ENCODE data around the gene RPS23. TPM values are rescaled to one million over a fixed set of nuclear protein-coding genes. Genes with fewer than 3 reads are reported as not detected.
"Not testable (repeated sequence)": the region's sequence is repeated elsewhere in the genome, so short reads cannot be mapped to it uniquely, and the experiment has no call there.

Gene RPS23
- total RNA-seq, 1 experiment from 2014 or later, result 3,232 TPM

DNA sequence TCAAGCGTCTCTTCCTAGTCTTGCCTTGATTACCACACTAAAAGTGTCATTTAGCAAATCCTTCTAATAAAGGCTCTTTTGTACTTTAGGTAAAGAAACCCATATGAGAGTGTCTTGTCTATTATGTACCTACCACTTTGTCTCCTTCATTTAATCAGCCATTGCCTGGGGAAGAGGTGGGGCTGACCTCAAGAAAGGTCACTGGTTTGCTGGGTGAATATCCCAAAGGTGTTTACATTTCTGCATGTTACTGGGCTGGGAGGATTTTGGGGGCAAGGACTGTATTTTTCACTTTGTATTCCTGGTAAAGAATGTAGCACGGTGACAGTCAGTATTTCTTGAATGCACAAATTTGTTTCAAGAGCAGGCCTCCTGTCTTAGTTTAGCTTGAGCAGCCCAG lies 11.9 kb upstream of the RPS23 start:
- DNase-seq (ENCODE audit: low spot score), result no peak

DNA sequence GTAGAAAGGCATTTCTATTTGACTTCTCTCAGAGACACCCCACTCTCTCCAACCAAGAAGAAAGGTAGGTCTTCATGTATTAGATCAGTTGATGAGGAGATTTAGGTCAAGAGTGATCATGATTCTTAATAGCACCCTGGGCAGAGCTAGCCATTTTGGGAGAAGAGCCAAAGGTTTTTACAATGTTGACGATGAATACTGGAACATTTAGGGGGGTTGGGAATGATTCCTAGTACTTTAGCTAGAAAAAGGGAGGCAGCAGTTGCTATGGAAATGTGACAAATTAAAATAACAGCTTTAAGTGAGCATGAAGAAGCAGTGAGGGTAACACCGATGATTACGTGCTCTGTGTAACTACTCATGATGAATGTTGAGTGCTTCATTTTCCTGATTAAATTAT lies 9.5 kb upstream of the RPS23 start:
- DNase-seq (ENCODE audit: low spot score), result no peak

DNA sequence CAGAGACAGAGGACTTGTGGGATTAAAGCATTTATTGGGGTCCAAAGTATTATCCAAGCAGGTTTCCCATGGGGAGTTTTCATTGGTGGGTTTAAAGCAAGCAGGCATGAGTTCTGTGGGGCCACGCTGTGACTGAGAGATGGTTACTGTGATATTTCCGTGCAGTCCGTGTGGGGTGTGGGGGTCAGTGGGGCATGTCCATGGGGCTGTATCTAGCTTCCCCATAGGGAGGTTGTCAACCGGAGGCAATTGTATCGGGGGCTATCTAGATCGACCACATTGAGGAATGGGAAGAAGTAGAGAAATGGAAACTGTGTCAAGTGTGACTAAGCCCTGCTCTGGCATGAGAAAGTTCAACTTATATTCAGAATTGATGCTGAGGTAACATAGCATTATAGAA lies 7.1 kb upstream of the RPS23 start:
- DNase-seq (ENCODE audit: low spot score), result no peak

DNA sequence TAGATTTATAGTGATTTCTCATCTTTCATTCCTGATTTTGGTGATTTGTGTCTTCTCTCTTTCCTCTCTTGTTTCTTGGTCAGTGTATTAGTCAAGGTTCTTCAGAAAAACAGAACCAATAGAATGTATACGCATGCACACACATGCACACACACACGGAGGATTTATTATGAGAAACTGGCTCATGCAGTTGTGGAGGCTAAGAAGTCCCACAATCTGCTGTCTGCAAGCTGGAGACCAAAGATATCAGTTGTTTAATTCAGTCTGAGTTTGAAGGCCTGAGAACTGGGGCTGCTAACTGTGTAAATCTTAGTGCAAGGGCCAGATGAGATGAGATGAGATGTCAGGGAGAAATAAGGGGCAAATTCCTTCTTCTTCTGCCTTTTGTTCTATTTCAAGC lies 5.7 kb upstream of the RPS23 start:
- no peak for DNase-seq (ENCODE audit: low spot score)

DNA sequence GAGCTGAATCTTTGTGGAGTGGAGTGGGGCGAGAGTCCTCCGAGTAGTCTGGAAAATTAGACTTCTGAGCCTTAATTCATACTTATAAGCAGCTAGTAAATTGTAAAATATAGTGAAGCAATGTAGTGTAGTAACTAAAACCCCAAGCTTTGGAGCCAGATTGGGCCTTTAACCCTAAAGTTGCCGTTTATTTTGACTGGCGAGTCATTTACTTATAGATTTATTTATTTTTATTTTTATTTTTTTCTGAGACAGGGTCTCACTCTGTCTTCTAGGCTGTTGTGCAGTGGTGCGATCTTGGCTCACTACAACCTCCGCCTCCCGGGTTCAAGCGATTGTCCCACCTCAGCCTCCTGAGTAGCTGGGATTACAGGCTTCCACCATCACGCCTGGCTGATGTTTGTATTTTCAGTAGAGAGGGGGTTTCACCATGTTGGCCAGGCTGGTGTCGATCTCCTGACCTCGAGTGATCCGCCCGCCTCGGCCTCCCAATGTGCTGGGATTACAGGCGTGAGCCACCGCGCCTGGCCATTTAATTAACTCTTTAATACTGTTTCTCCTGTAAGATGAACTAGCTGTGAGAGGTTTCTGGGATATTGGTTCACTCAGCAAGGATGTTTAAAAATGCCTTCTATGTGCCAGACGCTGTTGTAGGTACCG lies 687 bp upstream of the RPS23 start:
- DNase-seq (ENCODE audit: low spot score), result no peak

DNA sequence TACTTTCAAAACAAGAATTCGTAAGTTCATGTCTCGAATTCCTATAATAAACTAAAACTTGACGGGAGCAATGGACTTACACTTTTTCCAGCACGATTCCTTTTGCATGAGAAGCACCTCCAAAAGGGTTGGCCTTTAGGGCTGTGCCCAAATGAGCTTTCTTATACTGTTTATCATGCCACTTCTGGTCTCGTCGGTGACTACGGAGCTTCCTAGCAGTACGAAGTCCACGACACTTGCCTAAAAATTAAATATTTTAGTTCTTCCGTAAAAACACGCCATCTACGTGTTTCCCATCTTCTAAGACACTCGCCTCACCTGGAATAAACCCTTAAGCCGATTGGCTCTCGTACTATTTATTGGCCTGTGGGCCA lies 554 bp downstream of the RPS23 start:
- DNase-seq (ENCODE audit: low spot score), result peak; percentile 16

DNA sequence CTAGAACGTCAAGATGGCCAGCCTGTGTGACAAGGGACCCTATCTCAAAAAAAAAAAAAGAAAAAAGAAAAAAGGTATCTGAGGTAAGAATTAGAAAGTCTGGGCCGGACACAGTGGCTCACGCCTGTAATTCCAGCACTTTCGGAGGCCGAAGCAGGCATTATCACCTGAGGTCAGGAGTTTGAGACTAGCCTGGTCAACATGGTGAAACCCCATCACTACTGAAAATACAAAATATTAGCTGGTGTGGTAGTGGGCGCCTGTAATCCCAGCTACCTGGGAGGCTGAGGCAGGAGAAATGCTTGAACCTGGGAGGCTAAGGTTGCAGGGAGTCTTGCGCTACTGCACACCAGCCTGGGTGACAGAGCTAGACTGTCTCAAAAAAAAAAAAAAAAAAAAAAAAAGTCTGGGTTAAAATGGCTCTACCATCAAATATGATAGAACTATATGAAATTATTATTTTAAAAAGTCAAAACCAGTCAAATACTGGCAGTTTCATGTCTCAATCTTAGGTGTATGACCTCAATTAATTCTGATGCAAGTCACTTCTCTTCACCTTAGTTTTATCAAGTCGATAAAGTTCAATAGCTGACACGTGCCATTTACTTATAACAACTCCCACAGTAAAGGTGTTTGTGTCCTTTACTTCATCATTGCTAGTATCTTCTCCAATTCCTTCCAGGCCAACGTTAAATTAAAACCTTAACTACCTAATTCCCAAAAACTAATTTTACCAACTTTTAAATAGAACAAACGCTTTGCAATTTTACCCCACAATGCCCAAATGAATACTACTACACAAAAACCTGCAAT lies 1.1 kb downstream of the RPS23 start:
- DNase-seq (ENCODE audit: low spot score), result no peak

DNA sequence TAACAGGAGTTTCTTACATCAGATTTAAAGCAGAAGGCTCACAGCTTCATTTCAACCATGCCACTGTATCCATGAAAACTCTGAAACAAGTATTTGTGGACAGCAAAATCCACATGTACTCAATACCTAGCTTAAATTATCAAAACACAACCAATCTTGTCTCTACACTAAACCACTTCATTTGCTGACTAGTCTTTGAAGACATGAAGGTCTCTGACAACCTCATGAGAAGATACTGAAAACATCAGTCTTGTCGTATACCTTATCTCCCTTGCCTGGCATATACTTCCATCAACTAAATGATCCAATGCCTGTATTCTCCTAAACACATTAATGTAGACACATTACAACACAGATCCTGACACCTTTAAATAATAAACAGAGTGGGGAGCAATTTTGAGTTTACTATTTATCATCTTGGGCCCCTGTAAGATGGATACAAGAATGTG lies 2.9 kb downstream of the RPS23 start:
- DNase-seq (ENCODE audit: low spot score), result no peak

DNA sequence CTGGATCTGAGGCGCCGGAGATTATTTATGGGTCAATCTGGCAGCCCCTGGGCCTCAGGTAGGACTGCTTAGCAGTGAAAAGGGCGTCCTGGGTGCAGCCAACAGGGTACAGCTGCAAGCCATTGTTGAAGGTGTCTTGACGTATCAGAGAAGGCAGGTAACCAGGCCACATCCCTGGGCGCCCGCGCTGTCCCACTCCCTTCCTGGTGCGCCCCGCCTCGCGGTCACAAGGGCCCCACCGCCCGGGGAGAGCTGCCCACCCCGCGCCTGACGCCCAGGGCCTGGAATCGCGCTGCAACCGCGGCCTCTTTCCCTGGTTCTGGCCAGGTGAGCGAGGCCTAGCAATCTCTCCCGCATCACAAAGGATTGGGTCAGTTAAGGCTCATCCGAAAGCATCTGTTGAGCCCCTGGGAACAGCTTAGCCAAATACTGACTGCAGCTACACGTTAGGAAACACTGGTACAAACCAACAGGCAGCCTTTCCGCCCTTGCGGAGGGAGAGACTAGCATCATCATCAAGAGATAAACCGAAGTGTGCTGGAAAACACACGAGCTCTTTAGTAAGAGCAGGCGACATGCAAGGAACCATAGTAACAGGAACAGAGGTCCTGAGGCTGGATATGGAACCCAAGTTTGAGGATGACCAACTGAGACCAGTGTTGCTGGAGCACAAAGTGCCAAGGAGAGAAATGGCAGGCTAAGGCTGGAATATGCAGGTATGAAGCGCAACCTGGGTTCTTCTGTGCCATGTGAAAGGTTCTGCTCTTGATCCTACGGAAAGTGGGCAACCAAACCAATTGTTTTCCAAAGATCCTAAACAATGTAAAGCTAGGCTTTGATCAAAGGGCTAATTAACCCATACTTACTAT lies 3.6 kb downstream of the RPS23 start:
- DNase-seq (ENCODE audit: low spot score), result no peak

DNA sequence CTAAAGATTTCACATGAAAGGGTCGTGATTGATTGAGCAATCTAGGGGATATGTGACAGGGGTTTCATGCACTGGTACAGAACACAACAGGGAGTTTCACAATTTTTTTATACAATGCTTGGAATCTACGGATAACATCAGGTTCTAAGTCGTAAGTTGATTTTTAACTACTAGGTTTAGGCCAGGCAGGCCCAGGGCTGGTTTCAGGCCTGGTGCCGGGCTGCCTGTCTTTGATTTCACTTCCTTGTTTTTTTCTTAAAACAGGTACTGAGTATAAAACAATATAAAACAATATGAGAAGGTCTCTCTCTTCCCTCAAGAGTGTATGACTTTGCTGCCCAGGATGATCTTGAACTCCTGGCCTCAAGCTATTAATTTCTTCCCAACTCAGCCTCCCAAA lies 4.7 kb downstream of the RPS23 start:
- DNase-seq (ENCODE audit: low spot score), result not testable (repeated sequence)

DNA sequence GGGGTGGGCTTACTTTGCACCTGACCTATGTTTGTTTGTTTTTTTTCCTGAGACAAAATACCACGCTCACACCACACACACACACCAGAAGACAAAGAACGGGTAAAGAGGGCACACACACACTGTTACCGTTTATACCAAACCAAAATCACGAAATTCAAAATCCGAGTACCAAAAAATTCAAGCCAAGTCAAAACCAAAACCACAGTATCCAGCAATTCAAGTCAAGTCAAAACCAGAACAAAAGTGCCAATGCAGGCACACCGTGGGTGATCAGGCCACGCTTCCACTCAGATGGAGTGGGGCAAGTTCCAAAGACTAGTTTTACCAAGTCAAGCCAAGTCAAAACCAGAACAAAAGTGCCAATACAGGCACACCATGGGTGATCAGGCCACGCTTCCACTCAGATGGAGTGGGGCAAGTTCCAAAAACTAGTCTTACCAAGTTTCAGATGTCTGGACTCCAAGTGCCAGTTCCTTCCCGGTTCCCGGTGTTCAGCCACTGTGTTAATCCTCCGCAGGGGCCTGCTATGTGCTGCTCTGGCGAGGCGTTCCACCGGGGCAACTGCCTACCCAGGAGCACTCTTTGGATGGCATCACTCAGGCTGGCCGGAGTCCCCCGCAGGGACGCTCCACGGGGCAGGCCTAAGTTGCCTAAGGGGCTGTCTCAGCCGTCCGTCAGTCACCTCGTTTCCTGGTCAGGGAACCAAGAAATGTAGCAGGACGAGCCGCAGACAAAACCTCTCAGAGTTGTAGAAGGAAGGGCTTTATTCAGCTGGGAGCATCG lies 5.4 kb downstream of the RPS23 start:
- not testable (repeated sequence) for DNase-seq (ENCODE audit: low spot score)

DNA sequence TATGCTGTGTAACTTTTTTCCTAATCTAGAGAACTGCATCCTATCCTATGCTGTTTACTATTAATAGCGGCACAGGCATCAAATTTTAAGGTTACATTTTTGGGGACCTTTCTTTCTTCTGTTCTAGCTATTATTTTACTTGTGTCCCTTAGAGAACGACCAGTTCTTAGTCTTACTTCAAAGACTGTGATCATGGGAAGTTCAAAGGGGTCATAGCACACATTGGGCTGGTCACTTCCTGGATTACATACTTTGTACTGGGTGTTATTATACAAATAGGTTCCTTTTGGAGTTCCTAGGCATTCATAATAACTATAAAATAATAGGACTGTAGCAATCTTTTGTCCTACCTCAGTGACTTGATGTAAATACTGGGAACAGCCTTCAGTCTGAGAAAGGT lies 8.8 kb downstream of the RPS23 start:
- DNase-seq (ENCODE audit: low spot score), result not testable (repeated sequence)

DNA sequence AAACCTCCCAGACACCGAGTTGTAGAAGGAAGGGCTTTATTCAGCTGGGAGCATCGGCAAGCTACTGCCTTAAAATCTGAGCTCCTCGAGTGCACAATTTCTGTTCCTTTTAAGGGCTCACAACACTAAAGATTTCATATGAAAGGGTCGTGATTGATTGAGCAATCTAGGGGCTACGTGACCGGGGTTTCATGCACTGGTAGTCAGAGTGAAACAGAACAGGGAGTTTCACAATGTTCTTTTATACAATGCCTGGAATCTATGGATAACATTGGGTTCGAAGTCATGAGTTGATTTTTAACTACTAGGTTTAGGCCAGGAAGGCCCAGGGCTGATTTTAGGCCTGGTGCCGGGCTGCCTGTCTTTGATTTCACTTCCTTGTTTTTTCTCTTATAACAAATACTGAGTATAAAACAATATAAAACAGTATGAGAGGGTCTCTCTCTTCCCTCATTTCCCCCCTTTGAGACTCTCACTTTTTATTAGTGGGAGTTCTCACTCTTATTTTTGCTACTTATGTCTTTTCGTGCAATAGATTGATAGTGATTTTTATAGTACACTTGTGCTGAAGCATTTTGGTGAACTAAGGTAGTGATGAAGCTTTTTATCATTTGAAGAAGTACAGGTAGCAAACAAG lies 10.7 kb downstream of the RPS23 start:
- not testable (repeated sequence) for DNase-seq (ENCODE audit: low spot score)

DNA sequence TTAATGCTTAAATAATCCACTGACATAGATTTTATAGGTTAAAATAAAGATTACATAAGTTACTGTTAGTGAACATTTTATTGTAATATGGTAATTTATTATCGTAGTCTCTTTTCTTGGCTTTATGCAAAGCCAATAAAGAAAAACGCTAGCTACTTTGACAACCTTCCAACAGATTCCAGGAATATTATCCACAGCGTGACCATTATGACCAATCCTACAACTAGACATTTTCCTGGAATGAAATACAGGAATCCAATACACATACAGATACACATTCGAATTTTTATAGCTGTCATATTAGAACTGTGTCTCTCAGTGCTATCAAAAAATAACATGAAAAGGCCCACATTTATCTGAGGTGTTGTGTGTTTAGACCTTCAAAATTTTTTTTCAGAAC lies 13.1 kb downstream of the RPS23 start:
- no peak for DNase-seq (ENCODE audit: low spot score)

DNA sequence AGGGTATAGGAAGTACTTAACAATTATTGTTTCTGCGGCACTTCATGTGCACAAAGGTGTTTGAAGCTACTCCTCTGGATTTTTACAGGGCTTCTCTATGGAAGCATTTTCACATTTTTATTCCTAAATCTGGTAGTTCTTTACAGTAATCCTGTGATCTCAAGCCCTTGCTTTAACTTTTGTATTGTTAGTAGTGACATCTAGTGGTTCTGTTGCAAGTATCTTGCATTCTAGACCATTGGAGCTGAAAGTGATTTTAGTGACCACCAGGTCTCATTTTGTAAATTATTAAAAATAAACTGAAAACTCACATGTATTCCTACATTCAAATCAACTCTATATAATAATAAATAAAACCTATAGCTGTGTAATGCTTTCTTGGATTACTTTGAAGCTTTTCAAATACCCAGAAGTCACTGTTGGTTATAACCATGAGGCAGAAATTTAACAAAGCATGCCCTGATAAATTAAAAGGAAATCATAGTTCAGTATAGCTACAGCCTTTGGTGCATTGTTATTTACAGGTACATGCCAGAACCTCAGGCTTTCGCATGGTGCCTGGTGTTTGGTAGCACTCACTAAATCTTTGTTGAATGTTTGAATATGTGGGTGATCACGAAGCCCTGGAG lies 18.9 kb downstream of the RPS23 start:
- DNase-seq (ENCODE audit: low spot score), result no peak

DNA sequence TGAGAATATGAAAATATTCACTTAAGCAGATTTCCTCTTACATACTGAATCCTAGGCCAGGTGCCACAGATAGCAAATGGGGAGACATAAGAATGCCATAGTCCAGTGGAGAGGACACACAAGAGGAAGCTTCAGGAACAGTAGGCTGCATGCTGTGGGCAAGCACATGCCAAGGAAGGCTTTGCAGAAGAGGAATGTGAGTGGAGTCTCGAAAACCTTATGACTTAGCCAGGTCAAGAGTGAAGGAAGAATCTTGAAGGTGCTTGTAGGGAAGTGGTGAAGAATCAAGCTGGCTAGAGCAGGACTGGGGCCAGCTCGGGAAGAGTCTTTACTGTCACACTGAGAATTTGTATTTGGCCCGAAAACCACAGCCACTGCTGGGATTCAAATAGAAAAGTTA lies 20.4 kb downstream of the RPS23 start:
- no peak for DNase-seq (ENCODE audit: low spot score)

DNA sequence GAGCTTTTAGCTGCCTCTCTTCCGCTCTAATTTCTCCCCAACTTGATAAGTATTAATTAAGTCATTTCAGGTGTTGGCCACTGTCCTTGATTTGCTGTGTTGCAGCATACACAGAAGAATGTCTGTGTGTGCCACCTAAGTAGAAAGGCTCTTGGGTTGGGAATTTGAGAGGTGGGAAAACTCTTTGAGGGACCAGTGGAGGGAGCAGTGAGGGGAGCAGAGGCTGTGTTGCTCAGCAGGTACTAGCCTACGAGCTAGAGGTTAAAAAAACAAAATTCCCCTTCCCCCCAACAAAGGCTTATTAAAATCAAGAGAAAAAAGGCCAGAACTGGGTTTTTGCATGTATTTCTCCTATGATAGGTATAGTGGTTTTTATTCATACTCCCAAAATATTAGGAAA lies 20.9 kb downstream of the RPS23 start:
- no peak for DNase-seq (ENCODE audit: low spot score)

DNA sequence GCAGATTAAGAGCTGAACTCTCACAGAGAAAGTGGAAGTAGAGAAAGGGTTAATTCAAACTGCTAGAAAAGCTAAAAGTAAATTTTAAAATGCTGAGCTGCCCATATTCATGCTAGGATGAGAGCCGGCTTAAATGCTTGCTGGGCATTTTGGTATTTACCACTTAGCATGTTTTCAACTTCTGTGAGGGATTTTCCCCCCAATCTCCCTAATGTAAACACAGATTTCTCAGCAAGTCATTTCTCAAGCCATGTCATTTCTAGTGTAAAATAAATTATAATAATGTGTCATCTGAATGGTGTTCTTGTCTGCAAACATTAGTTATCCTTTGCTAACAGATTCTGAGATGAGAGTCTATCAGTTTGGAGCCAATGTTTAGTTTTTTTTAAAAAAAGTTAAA lies 22.3 kb downstream of the RPS23 start:
- DNase-seq (ENCODE audit: low spot score), result no peak

DNA sequence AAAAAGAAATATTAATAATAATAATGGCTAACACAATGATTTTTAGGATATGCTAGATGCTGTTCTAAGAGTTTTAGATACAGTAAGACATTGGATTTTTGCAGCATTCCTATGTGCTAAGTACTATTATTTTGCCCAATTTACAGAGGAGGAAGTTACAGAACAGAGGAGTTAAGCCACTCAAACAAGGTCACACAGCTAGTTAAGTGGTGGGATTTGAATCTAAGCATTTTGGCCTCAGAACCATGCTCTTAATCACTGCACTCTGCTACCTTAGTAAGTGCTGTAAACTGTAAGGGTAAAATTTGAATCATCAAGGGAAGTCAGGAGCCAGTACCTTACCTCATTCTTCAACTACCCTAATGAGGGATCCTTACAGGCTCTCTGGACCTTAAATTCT lies 25.4 kb downstream of the RPS23 start:
- no peak for DNase-seq (ENCODE audit: low spot score)

DNA sequence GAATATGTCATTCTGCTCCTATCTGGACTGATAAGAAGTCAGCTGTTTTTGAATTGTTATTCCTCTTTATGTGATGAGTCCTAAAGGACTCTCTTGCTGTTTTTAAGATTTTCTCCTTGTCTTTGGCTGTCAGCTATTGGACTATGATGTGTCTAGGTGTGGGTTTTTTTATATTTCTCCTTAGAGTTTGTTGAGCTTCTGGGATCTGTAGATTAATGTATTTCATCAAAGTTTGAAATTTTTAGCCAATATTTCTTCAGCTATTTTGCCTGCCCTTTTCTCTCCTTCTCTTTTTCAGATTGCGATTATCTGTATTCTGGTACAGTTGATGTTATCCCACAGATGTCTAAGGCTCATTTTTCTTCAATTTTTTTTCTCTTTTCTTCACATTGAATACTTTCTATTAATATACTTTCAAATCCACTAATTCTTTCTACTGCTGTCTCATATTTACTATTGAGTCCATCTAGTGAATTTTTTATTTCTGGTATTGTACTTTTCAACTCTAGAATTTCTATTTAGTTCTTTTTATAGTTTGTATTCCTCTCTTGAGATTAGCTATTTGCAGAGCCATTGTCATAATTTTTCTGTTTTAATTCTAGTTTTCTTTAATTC lies 31.1 kb downstream of the RPS23 start:
- no peak for DNase-seq (ENCODE audit: low spot score)
